ENCODE results near the gene RNF145.

GRCh38 chr5:159182691-159183090 lies 26.7 kb downstream of the RNF145 start:
- TF ChIP-seq CTCF (IDR thresholded peaks at IDR 0.05 in 4 of 5, conservative IDR thresholded peaks at IDR 0.05 in 1 of 5) = no peak
- no peak for TF ChIP-seq POLR2A (IDR thresholded peaks at IDR 0.05)
